ENCODE results near the gene ELP1.

ELP1 gene

GRCh38 chr9:108823829-108824228, 110.1 kb downstream of the ELP1 start:
- Histone ChIP-seq H3F3A (ENCODE audit: insufficient read depth, low read length) (no peaks in the 10 kb centered on the region), H3K9me2 (ENCODE audit: low read depth, low read length) (no peaks in the 10 kb centered on the region), H3K4me3 (ENCODE audit: low read depth, low read length, poor library complexity, severe bottlenecking) (no peak overlapping the region), H3K36me3 (ENCODE audit: insufficient read depth, low read length) (no peaks in the 10 kb centered on the region), H3K27ac (ENCODE audit: low read depth, low read length, poor library complexity, severe bottlenecking) (no peak overlapping the region), H3K4me1 (ENCODE audit: insufficient read depth, low read length, severe bottlenecking) (no peaks in the 10 kb centered on the region), H4K20me1 (ENCODE audit: insufficient read depth, low read length) (no peaks in the 10 kb centered on the region), H2AFZ (ENCODE audit: low read length) (no peak overlapping the region), H3K4me2 (ENCODE audit: low read length) (no peak overlapping the region), H3K27me3 (ENCODE audit: insufficient read depth, low read length) (no peaks in the 10 kb centered on the region), H3K9ac (ENCODE audit: low read length) (no peak overlapping the region), H3K79me2 (ENCODE audit: insufficient read depth, low read length) (no peaks in the 10 kb centered on the region), H3K9me3 (ENCODE audit: low read length) (no peaks in the 10 kb centered on the region)
- TF ChIP-seq CTCF (IDR thresholded peaks at IDR 0.05; ENCODE audit: low read length) (no peak), EZH2 (IDR thresholded peaks at IDR 0.05; ENCODE audit: borderline replicate concordance, low read length) (no peak)
